ENCODE results near the gene TTC39A. TPM values are rescaled to one million over a fixed set of nuclear protein-coding genes. Genes with fewer than 3 reads are reported as not detected.

Gene TTC39A
- total RNA-seq, 2 donors from 2014 or later, result 65.0 to 78.4 TPM

- Histone ChIP-seq H3K27me3 (replicated peaks; ENCODE audit: insufficient read depth) (no peaks in the 10 kb centered on the region), H3K4me1 (replicated peaks) (no peaks in the 10 kb centered on the region), H3K4me3 (no peak overlapping the region), H3K9me3 (no peaks in the 10 kb centered on the region), H3K36me3 (no peaks in the 10 kb centered on the region), H3K27ac (no peak overlapping the region)
- DNase-seq (ENCODE audit: low spot score), result no peak
- 61% methylated on average over 4 of the region's 4 CpGs for WGBS
- TF ChIP-seq POLR2AphosphoS5 (IDR thresholded peaks at IDR 0.05) (no peak), CTCF (IDR thresholded peaks at IDR 0.05) (no peak), POLR2A (IDR thresholded peaks at IDR 0.05) (no peak)
- intact Hi-C loops (cut with DNase I), result no loop called here
These were observed 49.9 kb downstream of the TTC39A start for GRCh38 chr1:51280321-51280978.

- no peak for TF ChIP-seq CTCF (IDR thresholded peaks at IDR 0.05)
- WGBS, result 72% methylated on average over 7 of the region's 7 CpGs
- H3K36me3 ChIP-seq, result no peaks in the 10 kb centered on the region
- no peaks in the 10 kb centered on the region for H3K4me1 ChIP-seq (replicated peaks)
- no peaks in the 10 kb centered on the region for H3K9me3 ChIP-seq
- H3K27me3 ChIP-seq (replicated peaks; ENCODE audit: insufficient read depth), result no peaks in the 10 kb centered on the region
- no peak for DNase-seq (ENCODE audit: low spot score)
- no peak overlapping the region for H3K27ac ChIP-seq
- no peak overlapping the region for H3K4me3 ChIP-seq
- intact Hi-C loops (cut with DNase I), result no loop called here
These were observed 54.1 kb downstream of the TTC39A start for GRCh38 chr1:51276286-51276685.

GRCh38 chr1:51274676-51275075 is 55.7 kb downstream of the TTC39A start:
- no peak for DNase-seq (ENCODE audit: low spot score)
- Histone ChIP-seq H3K27ac (no peak overlapping the region), H3K4me1 (replicated peaks) (no peaks in the 10 kb centered on the region), H3K9me3 (no peaks in the 10 kb centered on the region), H3K36me3 (no peaks in the 10 kb centered on the region), H3K27me3 (replicated peaks; ENCODE audit: insufficient read depth) (no peaks in the 10 kb centered on the region), H3K4me3 (no peak overlapping the region)
- TF ChIP-seq POLR2A (IDR thresholded peaks at IDR 0.05), result no peak
- TF ChIP-seq POLR2AphosphoS5 (IDR thresholded peaks at IDR 0.05), result no peak
- no peak for TF ChIP-seq CTCF (IDR thresholded peaks at IDR 0.05)
- WGBS, result 96% methylated on average over 6 of the region's 6 CpGs
- intact Hi-C loops (cut with DNase I), result no loop called here

- no peaks in the 10 kb centered on the region for H3K4me1 ChIP-seq (replicated peaks)
- no peaks in the 10 kb centered on the region for H3K9me3 ChIP-seq
- TF ChIP-seq CTCF (IDR thresholded peaks at IDR 0.05), result no peak
- no peak for TF ChIP-seq POLR2AphosphoS5 (IDR thresholded peaks at IDR 0.05)
- TF ChIP-seq POLR2A (IDR thresholded peaks at IDR 0.05), result no peak
- no peaks in the 10 kb centered on the region for H3K36me3 ChIP-seq
- no peak for DNase-seq (ENCODE audit: low spot score)
- no peak overlapping the region for H3K4me3 ChIP-seq
- H3K27me3 ChIP-seq (replicated peaks; ENCODE audit: insufficient read depth), result no peaks in the 10 kb centered on the region
- intact Hi-C loops (cut with DNase I), result no loop called here
- no peak overlapping the region for H3K27ac ChIP-seq
These were observed 57.4 kb downstream of the TTC39A start for GRCh38 chr1:51272916-51273315.

- TF ChIP-seq POLR2AphosphoS5 (IDR thresholded peaks at IDR 0.05) (no peak), POLR2A (IDR thresholded peaks at IDR 0.05) (no peak), CTCF (IDR thresholded peaks at IDR 0.05) (no peak)
- Histone ChIP-seq H3K27me3 (replicated peaks; ENCODE audit: insufficient read depth) (no peaks in the 10 kb centered on the region), H3K9me3 (no peaks in the 10 kb centered on the region), H3K4me1 (replicated peaks) (no peaks in the 10 kb centered on the region), H3K27ac (no peak overlapping the region), H3K4me3 (no peak overlapping the region), H3K36me3 (no peaks in the 10 kb centered on the region)
- intact Hi-C loops (cut with DNase I), result no loop called here
- DNase-seq (ENCODE audit: low spot score), result no peak
These were observed 59.6 kb downstream of the TTC39A start for GRCh38 chr1:51270751-51271150.
